ENCODE measurements around the gene IL12B. TPM values are rescaled to one million over a fixed set of nuclear protein-coding genes. Genes with fewer than 3 reads are reported as not detected.
"Not testable (repeated sequence)": the region's sequence is repeated elsewhere in the genome, so short reads cannot be mapped to it uniquely, and the experiment has no call there.

IL12B gene
- total RNA-seq, 1 experiment from 2014 or later: not detected

- H2AFZ ChIP-seq: no peak overlapping the region
- ChIA-PET POLR2A (ENCODE audit: unreplicated experiment) (no interaction called here), CTCF (no interaction called here)
- DNase-seq: no peak
- H3K27ac ChIP-seq: no peak overlapping the region
- TF ChIP-seq EZH2 (IDR thresholded peaks at IDR 0.05; ENCODE audit: low read depth) (no peak), CTCF (conservative IDR thresholded peaks at IDR 0.05) (no peak)
- no peaks in the 10 kb centered on the region for H3K36me3 ChIP-seq (ENCODE audit: low read depth)
- H3K4me2 ChIP-seq: no peak overlapping the region
- peaks cover 23% of the 10 kb centered on the region; the same call in 1 of the 2 replicates for H3K27me3 ChIP-seq (ENCODE audit: insufficient read depth, low read depth)
- H3K9me2 ChIP-seq (ENCODE audit: insufficient read depth): no peaks in the 10 kb centered on the region
- H3K4me3 ChIP-seq: no peak overlapping the region
- intact Hi-C loops (cut with micrococcal nuclease; ENCODE audit: unreplicated experiment): no loop called here
- H4K20me1 ChIP-seq (ENCODE audit: insufficient read depth): no peaks in the 10 kb centered on the region
- H3K79me2 ChIP-seq (ENCODE audit: low read depth): no peaks in the 10 kb centered on the region
- peaks cover 20% of the 10 kb centered on the region for H3K9me3 ChIP-seq (ENCODE audit: insufficient read depth, low read depth)
- no peaks in the 10 kb centered on the region for H3K4me1 ChIP-seq (replicated peaks; ENCODE audit: insufficient read depth)
- BruUV-seq (replicated peaks): no TSS peak
- peaks cover 6% of the 10 kb centered on the region; the same call in 1 of the 2 replicates for H3F3A ChIP-seq (ENCODE audit: insufficient read depth, low read depth)
These were observed 25.2 kb downstream of the IL12B start for GRCh38 chr5:159304961-159305595.

- ChIA-PET CTCF (no interaction called here), POLR2A (ENCODE audit: unreplicated experiment) (interaction anchor here (0.7 kb wide), 1 partner anchor 684 kb away, joined by 5 read pairs; no protein-coding TSS in a partner anchor)
- no TSS peak for BruUV-seq (replicated peaks)
These were observed 27.0 kb downstream of the IL12B start for GRCh38 chr5:159303286-159303685.

GRCh38 chr5:159301929-159302860 lies 28.1 kb downstream of the IL12B start:
- BruUV-seq (replicated peaks); H3K4me2 ChIP-seq; H3K4me1 ChIP-seq (replicated peaks; ENCODE audit: insufficient read depth); H3K36me3 ChIP-seq (ENCODE audit: low read depth); H3F3A ChIP-seq (ENCODE audit: insufficient read depth, low read depth); H3K4me3 ChIP-seq; intact Hi-C loops (cut with micrococcal nuclease; ENCODE audit: unreplicated experiment); H3K27me3 ChIP-seq (ENCODE audit: insufficient read depth, low read depth); POLR2A ChIA-PET (ENCODE audit: unreplicated experiment); H4K20me1 ChIP-seq (ENCODE audit: insufficient read depth); CTCF ChIA-PET; H3K9me2 ChIP-seq (ENCODE audit: insufficient read depth); H3K79me2 ChIP-seq (ENCODE audit: low read depth): not testable (repeated sequence)
- Histone ChIP-seq H3K9me3 (ENCODE audit: insufficient read depth, low read depth) (peaks cover 26% of the 10 kb centered on the region), H3K27ac (peak overlapping the region; percentile 64), H2AFZ (peak overlapping the region; percentile 72; the same call in 1 of the 2 replicates)
- peak; percentile 55 to 61 for DNase-seq

More at GRCh38 chr5:159303286-159303685, 27.0 kb downstream of the IL12B start:
- DNase-seq: no peak
- TF ChIP-seq EZH2 (IDR thresholded peaks at IDR 0.05; ENCODE audit: low read depth) (no peak), CTCF (conservative IDR thresholded peaks at IDR 0.05) (no peak)
- intact Hi-C loops (cut with micrococcal nuclease; ENCODE audit: unreplicated experiment): no loop called here
- Histone ChIP-seq H2AFZ (no peak overlapping the region), H3K9me2 (ENCODE audit: insufficient read depth) (no peaks in the 10 kb centered on the region), H3K9me3 (ENCODE audit: insufficient read depth, low read depth) (peaks cover 26% of the 10 kb centered on the region), H3K79me2 (ENCODE audit: low read depth) (no peaks in the 10 kb centered on the region), H4K20me1 (ENCODE audit: insufficient read depth) (no peaks in the 10 kb centered on the region), H3K4me2 (no peak overlapping the region), H3K36me3 (ENCODE audit: low read depth) (no peaks in the 10 kb centered on the region), H3F3A (ENCODE audit: insufficient read depth, low read depth) (peaks cover 6% of the 10 kb centered on the region; the same call in 1 of the 2 replicates), H3K4me1 (replicated peaks; ENCODE audit: insufficient read depth) (no peaks in the 10 kb centered on the region), H3K27ac (no peak overlapping the region), H3K4me3 (no peak overlapping the region), H3K27me3 (ENCODE audit: insufficient read depth, low read depth) (peaks cover 11% of the 10 kb centered on the region; the same call in 1 of the 2 replicates)

All from PC-9 (cell line).